Measurements from ENCODE around the gene MYOF.

GRCh38 chr10:93473804-93474472, 8.2 kb downstream of the MYOF start:
- TF ChIP-seq, protein P1, sequence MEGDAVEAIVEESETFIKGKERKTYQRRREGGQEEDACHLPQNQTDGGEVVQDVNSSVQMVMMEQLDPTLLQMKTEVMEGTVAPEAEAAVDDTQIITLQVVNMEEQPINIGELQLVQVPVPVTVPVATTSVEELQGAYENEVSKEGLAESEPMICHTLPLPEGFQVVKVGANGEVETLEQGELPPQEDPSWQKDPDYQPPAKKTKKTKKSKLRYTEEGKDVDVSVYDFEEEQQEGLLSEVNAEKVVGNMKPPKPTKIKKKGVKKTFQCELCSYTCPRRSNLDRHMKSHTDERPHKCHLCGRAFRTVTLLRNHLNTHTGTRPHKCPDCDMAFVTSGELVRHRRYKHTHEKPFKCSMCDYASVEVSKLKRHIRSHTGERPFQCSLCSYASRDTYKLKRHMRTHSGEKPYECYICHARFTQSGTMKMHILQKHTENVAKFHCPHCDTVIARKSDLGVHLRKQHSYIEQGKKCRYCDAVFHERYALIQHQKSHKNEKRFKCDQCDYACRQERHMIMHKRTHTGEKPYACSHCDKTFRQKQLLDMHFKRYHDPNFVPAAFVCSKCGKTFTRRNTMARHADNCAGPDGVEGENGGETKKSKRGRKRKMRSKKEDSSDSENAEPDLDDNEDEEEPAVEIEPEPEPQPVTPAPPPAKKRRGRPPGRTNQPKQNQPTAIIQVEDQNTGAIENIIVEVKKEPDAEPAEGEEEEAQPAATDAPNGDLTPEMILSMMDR (IDR thresholded peaks at IDR 0.05), result no peak
- TF ChIP-seq TCF7L2 (IDR thresholded peaks at IDR 0.05; ENCODE audit: low read depth, low read length) (no peak), REST (IDR thresholded peaks at IDR 0.05; ENCODE audit: insufficient read depth in 1 of 2, low read depth in 2 of 2, low read length in 1 of 2) (no peak), POLR2AphosphoS5 (IDR thresholded peaks at IDR 0.05; ENCODE audit: low read depth, low read length) (peak; percentile 60; the same call in 1 of the 2 replicates)
